Adrenal gland (tissue), 12 donors: ENCODE data around the gene UBE2L3. TPM values are rescaled to one million over a fixed set of nuclear protein-coding genes. Genes with fewer than 3 reads are reported as not detected.

Experiments used
- DNase-seq, 7 donors: peaks; one replicate each; pipeline ENCODE4 v3.0.0-alpha.2; 2019 to 2020
- H3K27ac ChIP-seq, 5 donors: fragments of 200-600 bp; sonication (generic) in 4 of 5; 1 replicate in 3 of 5; 2 replicates in 2 of 5; pipeline versions ENCODE4 v1.5.1 to v1.8.0; 2016 to 2020; ENCODE audit warnings: mild to moderate bottlenecking in 1 of 5
- H3K27me3 ChIP-seq: fragments of 200-600 bp; 2 replicates; pipeline ENCODE4 v1.8.0; 2021
- H3K36me3 ChIP-seq, 2 donors: fragments of 200-600 bp; replicated peaks in 1 of 2; 1 replicate in 1 of 2; 2 replicates in 1 of 2; pipeline versions ENCODE4 v1.5.1 to v1.8.0; 2018 to 2022
- H3K4me1 ChIP-seq, 2 donors: fragments of 200-600 bp; replicated peaks in 1 of 2; 1 replicate in 1 of 2; 2 replicates in 1 of 2; pipeline versions ENCODE4 v1.5.1 to v1.8.0; 2018 to 2021
- H3K4me3 ChIP-seq, 4 donors: fragments of 200-600 bp; sonication (generic) in 3 of 4; one replicate each; pipeline ENCODE4 v1.5.1; 2016 to 2018
- H3K9me3 ChIP-seq, 3 donors: fragments of 200-600 bp; sonication (generic) in 1 of 3; replicated peaks in 1 of 3; 1 replicate in 2 of 3; 2 replicates in 1 of 3; pipeline versions ENCODE4 v1.5.1 to v1.8.0; 2016 to 2021
- CTCF ChIP-seq, 6 experiments: fragments of 450-650 bp in 4 of 6; fragments of 200-600 bp in 2 of 6; sonication (generic) in 1 of 6; IDR thresholded peaks; 1 replicate in 5 of 6; 2 replicates in 1 of 6; pipeline versions ENCODE4 v1.5.1 to v1.8.0; 2016 to 2021; ENCODE audit warnings: antibody characterized with exemption in 6 of 6, mild to moderate bottlenecking in 2 of 6, moderate library complexity in 1 of 6
- POLR2A ChIP-seq, 2 donors: fragments of 450-650 bp; IDR thresholded peaks; one replicate each; pipeline ENCODE4 v1.6.1; 2017; ENCODE audit warnings: antibody characterized with exemption in 2 of 2, mild to moderate bottlenecking in 2 of 2, moderate library complexity in 1 of 2
- WGBS, 4 donors: extraction: QIAGEN DNeasy Blood & Tissue Kit in 2 of 4; methylation state at CpG; one replicate each; pipeline versions ENCODE4 v1.1.5 to v1.1.7; 2013 to 2017; 5-methylcytosine and 5-hydroxymethylcytosine counted together
- intact Hi-C, 2 donors: fragments of 100-400 bp; cut with DNase I; formaldehyde crosslinking; loops; one replicate each; pipeline versions ENCODE4 v1.14.1 to v1.15.0; 2022 to 2023
- polyA plus RNA-seq, 3 donors: library from polyadenylated mRNA; stranded (reverse); fragments of 200-250 nt in 2 of 3; fragments of 350-450 nt in 1 of 3; fragmentation: Illumina TruSeq in 1 of 3; extraction: RNeasy Lipid Tissue Mini Kit (QIAGEN cat#74804) in 1 of 3; gene quantifications; one replicate each; pipeline ENCODE4 v1.2.3, GENCODE V29; 2013 to 2014
- total RNA-seq, 9 donors: library from RNA; depleted of rRNA in 4 of 9; stranded (reverse); fragments of >200 nt in 4 of 9; fragments of 120-200 nt in 1 of 9; fragmentation: NEBNext Ultra II Directional in 1 of 9; extraction: Animal tissue kit (Norgen Biotek cat#: 25700) in 1 of 9; gene quantifications; one replicate each; pipeline versions ENCODE4 v1.1.0 to v1.2.4, GENCODE V29; 2013 to 2023
- donor health status: healthy with polysubstance abuse.
- donor health status: Bipolar disorder and iron deficiency.
- donor health status: DM: yes; HTN: yes; CAD: no.
- donor health status: DM: no; HTN: no; CAD: no.
- donor health status: DM: no; HTN: no; CAD: no.
- donor health status: DM: yes; HTN: yes; CAD: no.

The UBE2L3 gene
- total and polyA plus RNA-seq, 12 donors: 48.5 to 142 (median 61.8) TPM

GRCh38 chr22:21570398-21570797 lies 2.9 kb downstream of the UBE2L3 start:
- H3K9me3 ChIP-seq: no peaks in the 10 kb centered on the region
- TF ChIP-seq POLR2A (IDR thresholded peaks at IDR 0.05): no peak
- no peak for TF ChIP-seq CTCF (IDR thresholded peaks at IDR 0.05)
- H3K4me1 ChIP-seq: peaks cover 37 to 53% of the 10 kb centered on the region in 2 donors
- no peaks in the 10 kb centered on the region for H3K36me3 ChIP-seq
- WGBS, 4 donors: 53 to 64% (median 57%) methylated on average over 4 of the region's 4 CpGs
- no peak for DNase-seq
- no peak overlapping the region for H3K4me3 ChIP-seq
- H3K27ac ChIP-seq: no peak overlapping the region
- H3K27me3 ChIP-seq: no peaks in the 10 kb centered on the region
- intact Hi-C loops: no loop called here

- no peaks in the 10 kb centered on the region for H3K27me3 ChIP-seq
- H3K36me3 ChIP-seq: no peaks in the 10 kb centered on the region
- no peaks in the 10 kb centered on the region for H3K9me3 ChIP-seq
- H3K4me3 ChIP-seq: no peak overlapping the region
- intact Hi-C loops: no loop called here
- peaks cover 37 to 53% of the 10 kb centered on the region in 2 donors for H3K4me1 ChIP-seq
- DNase-seq: no peak
- H3K27ac ChIP-seq: no peak overlapping the region
- 85 to 90% (median 89%) methylated on average over 4 of the region's 4 CpGs for WGBS, 4 donors
- TF ChIP-seq POLR2A (IDR thresholded peaks at IDR 0.05): no peak
- no peak for TF ChIP-seq CTCF (IDR thresholded peaks at IDR 0.05)
Measured at GRCh38 chr22:21571679-21572078, 4.2 kb downstream of the UBE2L3 start.

GRCh38 chr22:21573293-21573734 lies 5.8 kb downstream of the UBE2L3 start:
- Histone ChIP-seq H3K4me3 (no peak overlapping the region), H3K9me3 (no peaks in the 10 kb centered on the region), H3K27ac (no peak overlapping the region), H3K36me3 (no peaks in the 10 kb centered on the region), H3K27me3 (no peaks in the 10 kb centered on the region), H3K4me1 (peaks cover 36 to 57% of the 10 kb centered on the region in 2 donors)
- TF ChIP-seq POLR2A (IDR thresholded peaks at IDR 0.05) (no peak), CTCF (IDR thresholded peaks at IDR 0.05) (no peak)
- intact Hi-C loops: no loop called here
- 47 to 64% (median 58%) methylated on average over 4 to 6 of the region's 6 CpGs for WGBS, 4 donors
- DNase-seq: no peak

- H3K4me3 ChIP-seq: no peak overlapping the region
- 60 to 80% (median 63%) methylated on average over 2 to 5 of the region's 5 CpGs for WGBS, 4 donors
- DNase-seq: no peak
- peaks cover 30 to 52% of the 10 kb centered on the region in 2 donors for H3K4me1 ChIP-seq
- no peak overlapping the region for H3K27ac ChIP-seq
- no peaks in the 10 kb centered on the region for H3K9me3 ChIP-seq
- no peaks in the 10 kb centered on the region for H3K36me3 ChIP-seq
- H3K27me3 ChIP-seq: no peaks in the 10 kb centered on the region
- no peak for TF ChIP-seq CTCF (IDR thresholded peaks at IDR 0.05)
- no peak for TF ChIP-seq POLR2A (IDR thresholded peaks at IDR 0.05)
- intact Hi-C loops: no loop called here
Measured at GRCh38 chr22:21573750-21574494, 6.4 kb downstream of the UBE2L3 start.
